RWPE2 (cell line): ENCODE data around the gene CHURC1.

Experiments used
- ATAC-seq: fragments of 200-7000 bp; cut with Tn5 transposase; 3 replicates; pipeline ENCODE4 v1.9.1; 2021; ENCODE audit warnings: low read depth
- DNase-seq: peaks from one replicate; pipeline ENCODE4 v3.0.0-alpha.2; 2020; ENCODE audit warnings: low spot score
- H3K27ac ChIP-seq: fragments of 450-650 bp; 2 replicates; pipeline ENCODE4 v1.5.1; 2017; ENCODE audit warnings: mild to moderate bottlenecking; ENCODE audit not compliant: poor library complexity, severe bottlenecking
- H3K27me3 ChIP-seq: fragments of 250-450 bp; sonication (Bioruptor Pico); 2 replicates; pipeline ENCODE4 v1.5.1; 2021; ENCODE audit warnings: mild to moderate bottlenecking, moderate library complexity; ENCODE audit not compliant: insufficient read depth, poor library complexity, severe bottlenecking
- H3K36me3 ChIP-seq: fragments of 250-450 bp; sonication (Bioruptor Pico); 2 replicates; pipeline ENCODE4 v1.5.1; 2020; ENCODE audit warnings: low read depth, mild to moderate bottlenecking, moderate library complexity
- H3K4me1 ChIP-seq: fragments of 250-450 bp; sonication (Bioruptor Pico); 2 replicates; pipeline ENCODE4 v1.5.1; 2021; ENCODE audit warnings: mild to moderate bottlenecking, moderate library complexity; ENCODE audit not compliant: insufficient read depth, poor library complexity, severe bottlenecking
- H3K4me3 ChIP-seq: fragments of 250-450 bp; sonication (Bioruptor Pico); 2 replicates; pipeline ENCODE4 v1.5.1; 2021; ENCODE audit warnings: mild to moderate bottlenecking, moderate library complexity; ENCODE audit not compliant: severe bottlenecking
- H3K9me3 ChIP-seq: fragments of 250-450 bp; sonication (Bioruptor Pico); 2 replicates; pipeline ENCODE4 v1.5.1; 2021; ENCODE audit warnings: mild to moderate bottlenecking, moderate library complexity; ENCODE audit not compliant: severe bottlenecking
- TF ChIP-seq, protein P1 (sequence below): fragments of 450-650 bp; IDR thresholded peaks from one replicate; pipeline ENCODE4 v1.5.1; 2017; ENCODE audit warnings: mild to moderate bottlenecking, moderate library complexity; ENCODE audit not compliant: poor library complexity, severe bottlenecking

Gene CHURC1

DNA sequence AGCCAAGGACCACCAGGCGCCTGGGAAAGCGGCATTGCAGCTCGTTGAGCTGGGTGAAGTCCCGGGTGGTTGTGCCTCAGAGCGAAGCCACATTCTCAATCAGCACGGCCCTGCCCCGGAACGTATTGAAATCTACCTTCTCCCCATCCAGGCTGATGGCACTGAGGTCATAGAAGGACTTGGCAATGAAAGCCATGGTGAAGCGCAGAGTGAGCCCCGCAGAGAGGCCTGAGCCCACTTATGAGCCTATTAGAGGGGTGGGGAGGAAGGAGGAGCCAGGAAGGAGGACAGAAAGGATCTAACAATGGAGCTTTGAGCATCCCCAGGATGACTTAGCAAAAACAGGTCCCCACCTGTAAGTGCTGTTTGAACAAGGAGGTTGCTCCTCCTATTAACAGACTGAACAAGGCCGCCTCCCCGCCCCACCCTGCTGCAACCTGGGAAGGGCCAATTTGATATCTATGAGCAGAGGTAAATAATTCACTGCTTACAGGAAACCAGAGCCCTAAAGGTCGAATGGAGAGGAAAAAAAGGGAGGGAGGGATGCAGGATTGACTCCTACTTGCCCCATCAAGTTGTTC lies 28.4 kb downstream of the CHURC1 start, which contains the start of gene GPX2:
Gene GPX2 (minus strand): TSS at position 215 of the 581 bp plus-strand sequence. CDS start 19 bp downstream, at position 196.
- no peak for DNase-seq
- Histone ChIP-seq H3K9me3 (no peaks in the 10 kb centered on the region), H3K36me3 (peaks cover 3% of the 10 kb centered on the region; the same call in 1 of the 2 replicates), H3K27me3 (no peaks in the 10 kb centered on the region), H3K27ac (peak within 1 kb of the TSS; percentile 11), H3K4me1 (peaks cover 15% of the 10 kb centered on the region), H3K4me3 (no peak within 1 kb of the TSS)
- TF ChIP-seq, protein P1, sequence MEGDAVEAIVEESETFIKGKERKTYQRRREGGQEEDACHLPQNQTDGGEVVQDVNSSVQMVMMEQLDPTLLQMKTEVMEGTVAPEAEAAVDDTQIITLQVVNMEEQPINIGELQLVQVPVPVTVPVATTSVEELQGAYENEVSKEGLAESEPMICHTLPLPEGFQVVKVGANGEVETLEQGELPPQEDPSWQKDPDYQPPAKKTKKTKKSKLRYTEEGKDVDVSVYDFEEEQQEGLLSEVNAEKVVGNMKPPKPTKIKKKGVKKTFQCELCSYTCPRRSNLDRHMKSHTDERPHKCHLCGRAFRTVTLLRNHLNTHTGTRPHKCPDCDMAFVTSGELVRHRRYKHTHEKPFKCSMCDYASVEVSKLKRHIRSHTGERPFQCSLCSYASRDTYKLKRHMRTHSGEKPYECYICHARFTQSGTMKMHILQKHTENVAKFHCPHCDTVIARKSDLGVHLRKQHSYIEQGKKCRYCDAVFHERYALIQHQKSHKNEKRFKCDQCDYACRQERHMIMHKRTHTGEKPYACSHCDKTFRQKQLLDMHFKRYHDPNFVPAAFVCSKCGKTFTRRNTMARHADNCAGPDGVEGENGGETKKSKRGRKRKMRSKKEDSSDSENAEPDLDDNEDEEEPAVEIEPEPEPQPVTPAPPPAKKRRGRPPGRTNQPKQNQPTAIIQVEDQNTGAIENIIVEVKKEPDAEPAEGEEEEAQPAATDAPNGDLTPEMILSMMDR = no peak
- peak; percentile 88 for ATAC-seq

DNA sequence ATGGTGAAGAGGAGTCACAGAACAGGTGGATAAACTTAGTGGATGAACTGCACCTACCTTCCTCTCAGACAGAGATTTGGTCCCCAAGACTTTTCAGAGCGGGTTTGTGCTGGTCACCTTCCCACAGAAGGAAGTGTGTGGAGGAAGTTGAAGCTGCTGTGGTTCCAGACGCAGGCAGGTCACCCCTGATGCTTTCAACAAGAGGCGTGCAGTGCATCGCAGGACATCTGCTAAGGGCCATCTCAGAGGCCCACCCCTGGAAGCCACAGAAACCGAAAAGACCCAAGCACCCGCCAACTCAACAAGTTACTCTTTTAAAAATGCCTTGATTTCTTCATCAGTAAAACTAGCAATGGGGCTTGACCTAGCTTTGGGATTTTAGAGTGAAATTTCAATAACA lies 29.3 kb downstream of the CHURC1 start:
- peaks cover 15% of the 10 kb centered on the region for H3K4me1 ChIP-seq
- no peak overlapping the region for H3K27ac ChIP-seq
- H3K36me3 ChIP-seq = peaks cover 3% of the 10 kb centered on the region; the same call in 1 of the 2 replicates
- DNase-seq = no peak
- no peaks in the 10 kb centered on the region for H3K27me3 ChIP-seq
- H3K4me3 ChIP-seq = no peak overlapping the region
- TF ChIP-seq, protein P1 = no peak
- no peaks in the 10 kb centered on the region for H3K9me3 ChIP-seq
- no peak for ATAC-seq

DNA sequence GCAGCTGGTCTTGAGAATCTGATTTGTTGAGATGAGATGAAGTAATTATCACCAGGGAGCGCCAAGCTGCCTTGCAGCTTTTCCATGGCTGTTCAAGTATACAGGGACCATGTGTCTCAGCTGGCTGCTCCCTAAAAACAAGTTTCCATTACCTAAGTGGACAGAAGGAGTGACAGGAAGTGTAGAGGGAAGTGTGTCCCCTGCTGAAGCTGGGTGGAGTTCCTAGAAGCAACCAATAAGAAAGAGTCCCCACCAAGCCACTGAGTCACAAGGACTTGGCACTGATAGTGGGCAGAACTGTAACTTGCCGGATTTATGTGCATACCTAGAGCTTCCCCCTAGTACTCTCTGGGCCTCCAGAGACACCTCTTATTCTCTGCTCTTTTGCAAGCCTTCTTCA lies 29.8 kb downstream of the CHURC1 start:
- Histone ChIP-seq H3K36me3 (0 out of 2 replicates have a peak, but pooled peaks cover 3% of the 10 kb centered on the region), H3K4me3 (no peak overlapping the region), H3K27ac (no peak overlapping the region), H3K9me3 (no peaks in the 10 kb centered on the region), H3K27me3 (no peaks in the 10 kb centered on the region), H3K4me1 (peaks cover 15% of the 10 kb centered on the region)
- TF ChIP-seq, protein P1 = no peak
- no peak for ATAC-seq
- DNase-seq = no peak

DNA sequence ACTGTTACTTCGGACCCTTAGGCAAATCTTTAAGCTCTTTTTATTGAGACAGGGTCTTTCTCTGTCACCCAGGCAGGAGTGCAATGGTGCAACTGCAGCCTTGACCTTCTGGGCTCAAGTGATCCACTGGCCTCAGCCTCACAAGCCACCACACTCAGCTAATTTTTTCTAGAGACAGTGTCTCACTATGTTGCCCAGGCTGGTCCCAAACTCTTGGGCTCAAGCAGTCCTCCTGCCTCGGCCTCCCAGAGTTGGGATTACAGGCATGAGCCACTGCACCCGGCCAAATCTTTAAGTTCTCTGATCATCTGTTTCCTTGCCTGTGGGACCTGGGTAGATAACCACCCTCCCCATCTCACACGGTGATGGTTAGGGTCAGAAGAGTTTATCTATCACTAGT lies 30.6 kb downstream of the CHURC1 start:
- no peak for DNase-seq
- no peak overlapping the region for H3K27ac ChIP-seq
- H3K36me3 ChIP-seq = 0 out of 2 replicates have a peak, but pooled peaks cover 3% of the 10 kb centered on the region

More for the DNA sequence above, 30.6 kb downstream of the CHURC1 start:
- TF ChIP-seq, protein P1 = no peak
- no peak for ATAC-seq
- Histone ChIP-seq H3K4me1 (peaks cover 15% of the 10 kb centered on the region), H3K9me3 (no peaks in the 10 kb centered on the region), H3K27me3 (no peaks in the 10 kb centered on the region), H3K4me3 (no peak overlapping the region)
